ENCODE measurements around the gene TTC28. TPM values are rescaled to one million over a fixed set of nuclear protein-coding genes. Genes with fewer than 3 reads are reported as not detected.

Gene TTC28
- total and polyA plus RNA-seq, 10 of the 15 experiments (the other 5 are each of a cell fraction or from before 2014, with no cell fraction given), result 0.15 to 8.4 (median 1.4) TPM

- ChIA-PET RAD21 (ENCODE audit: unreplicated experiment) (no interaction called here), CTCF (interaction anchor here (0.7 to 1.4 kb wide), 4 partner anchors 9 to 79 kb away, joined by 3 to 6 read pairs (median 4); no protein-coding TSS in a partner anchor), POLR2A (no interaction called here), SMC1A (ENCODE audit: uncharacterized antibody, unreplicated experiment) (interaction anchor here (1.0 kb wide), 1 partner anchor 10 kb away, joined by 4 read pairs; no protein-coding TSS in a partner anchor)
- 36% methylated on average over 8 of the region's 8 CpGs for WGBS (ENCODE audit: insufficient coverage, insufficient replicate concordance, low lambda C conversion rate, missing lambda C conversion rate)
- Histone ChIP-seq H3K79me2 (ENCODE audit: control insufficient read depth, insufficient read depth, low read length) (no peaks in the 10 kb centered on the region), H3K9me3 (replicated peaks; ENCODE audit: control insufficient read depth, insufficient read depth, low read length) (no peaks in the 10 kb centered on the region), H3K4me2 (ENCODE audit: control insufficient read depth, insufficient read depth) (no peak overlapping the region), H3K9ac (ENCODE audit: control insufficient read depth, insufficient read depth, low read length) (no peak overlapping the region), H3K36me3 (ENCODE audit: control insufficient read depth in 2 of 2, insufficient read depth in 2 of 2, low read length in 1 of 2) (no peaks in the 10 kb centered on the region), H3K4me1 (ENCODE audit: control insufficient read depth, insufficient read depth, low read length) (no peaks in the 10 kb centered on the region), H2AFZ (ENCODE audit: control insufficient read depth, low read depth, low read length) (no peak overlapping the region), H3K27me3 (replicated peaks in 1 of 2; ENCODE audit: control insufficient read depth in 2 of 2, insufficient read depth in 2 of 2, low read length in 1 of 2) (peaks cover 0 to 1% of the 10 kb centered on the region in 2 experiments; a peak in 1 of 4 replicates), H3K4me3 (no peak overlapping the region), H4K20me1 (ENCODE audit: control insufficient read depth, insufficient read depth) (no peaks in the 10 kb centered on the region), H3K27ac (ENCODE audit: control insufficient read depth, insufficient read depth) (no peak overlapping the region)
- no TSS peak for BruUV-seq (replicated peaks)
- in situ Hi-C loops (cut with MboI), result no loop called here
- DNase-seq (ENCODE audit: low read depth, low spot score) (no peak), ATAC-seq (no peak), FAIRE-seq (no peak)
- intact Hi-C loops (cut with micrococcal nuclease; ENCODE audit: unreplicated experiment), result no loop called here
- TF ChIP-seq ZNF622 (IDR thresholded peaks at IDR 0.05) (no peak), TCF3 (IDR thresholded peaks at IDR 0.05; ENCODE audit: borderline replicate concordance, insufficient read depth, low read depth, low read length) (no peak), JUND (IDR thresholded peaks at IDR 0.05; ENCODE audit: low read depth, low read length) (no peak), WRNIP1 (IDR thresholded peaks at IDR 0.05; ENCODE audit: borderline replicate concordance, low read depth, low read length) (no peak), ELK1 (IDR thresholded peaks at IDR 0.05; ENCODE audit: low read depth, low read length) (no peak), CHD4 (IDR thresholded peaks at IDR 0.05) (no peak)
Observed at GRCh38 chr22:27959335-27960090, 720.1 kb downstream of the TTC28 start.

All from GM12878 (cell line).